ENCODE measurements around the gene CFAP77. TPM values are rescaled to one million over a fixed set of nuclear protein-coding genes. Genes with fewer than 3 reads are reported as not detected.

CFAP77 gene
- polyA plus RNA-seq, 1 of the 3 experiments (the other 2 are of a cell fraction) = 1.1 TPM

- Histone ChIP-seq H3K27ac (ENCODE audit: low read depth in 2 of 2, low read length in 1 of 2) (no peak overlapping the region), H3K4me3 (ENCODE audit: low read depth in 2 of 2, low read length in 1 of 2) (no peak overlapping the region), H3F3A (replicated peaks; ENCODE audit: insufficient read depth) (no peaks in the 10 kb centered on the region), H3K36me3 (replicated peaks in 1 of 2; ENCODE audit: control insufficient read depth in 1 of 2, insufficient read depth in 2 of 2, low read length in 1 of 2) (no peaks in the 10 kb centered on the region), H3K9me3 (no peaks in the 10 kb centered on the region), H3K4me1 (ENCODE audit: control insufficient read depth in 1 of 2, insufficient read depth in 2 of 2, low read depth in 1 of 2, low read length in 1 of 2) (peaks cover 0 to 8% of the 10 kb centered on the region in 2 experiments; a peak in 1 of 4 replicates), H3K9me2 (no peaks in the 10 kb centered on the region), H3K9ac (no peak overlapping the region), H3K27me3 (ENCODE audit: insufficient read depth) (no peaks in the 10 kb centered on the region), H4K20me1 (ENCODE audit: insufficient read depth) (no peaks in the 10 kb centered on the region), H3K4me2 (no peak overlapping the region), H2AFZ (ENCODE audit: low read depth) (no peak overlapping the region), H3K79me2 (ENCODE audit: insufficient read depth) (no peaks in the 10 kb centered on the region)
- POLR2A ChIA-PET = no interaction called here
- DNase-seq = peak; percentile 54
- TF ChIP-seq TAF1 (IDR thresholded peaks at IDR 0.05; ENCODE audit: borderline replicate concordance, low read depth, low read length) = no peak
- no peak for TF ChIP-seq TEAD4 (IDR thresholded peaks at IDR 0.05; ENCODE audit: borderline replicate concordance, insufficient read depth)
- no peak for TF ChIP-seq FOXM1 (IDR thresholded peaks at IDR 0.05; ENCODE audit: low read depth)
- CTCF ChIA-PET = interaction anchor here (1.3 to 2.8 kb wide), 4 partner anchors 10 to 104 kb away, joined by 5 to 27 read pairs (median 8); no protein-coding TSS in a partner anchor
- 53% methylated on average over 16 of the region's 18 CpGs for WGBS (ENCODE audit: low lambda C conversion rate)
These were observed 106.9 kb downstream of the CFAP77 start for GRCh38 chr9:132516911-132517310.

GRCh38 chr9:132517815-132518550 lies 108.0 kb downstream of the CFAP77 start:
- Histone ChIP-seq H3K4me2 (no peak overlapping the region), H3K4me3 (ENCODE audit: low read depth in 2 of 2, low read length in 1 of 2) (no peak overlapping the region), H4K20me1 (ENCODE audit: insufficient read depth) (no peaks in the 10 kb centered on the region), H3K4me1 (ENCODE audit: control insufficient read depth in 1 of 2, insufficient read depth in 2 of 2, low read depth in 1 of 2, low read length in 1 of 2) (peaks cover 0 to 8% of the 10 kb centered on the region in 2 experiments; a peak in 1 of 4 replicates), H3K79me2 (ENCODE audit: insufficient read depth) (no peaks in the 10 kb centered on the region), H3K9me2 (no peaks in the 10 kb centered on the region), H3K9ac (no peak overlapping the region), H3F3A (replicated peaks; ENCODE audit: insufficient read depth) (no peaks in the 10 kb centered on the region), H2AFZ (ENCODE audit: low read depth) (no peak overlapping the region), H3K9me3 (no peaks in the 10 kb centered on the region), H3K27me3 (ENCODE audit: insufficient read depth) (no peaks in the 10 kb centered on the region), H3K27ac (ENCODE audit: low read depth in 2 of 2, low read length in 1 of 2) (no peak overlapping the region), H3K36me3 (replicated peaks in 1 of 2; ENCODE audit: control insufficient read depth in 1 of 2, insufficient read depth in 2 of 2, low read length in 1 of 2) (no peaks in the 10 kb centered on the region)
- no peak for TF ChIP-seq YY1 (IDR thresholded peaks at IDR 0.05; ENCODE audit: low read depth)
- no peak for TF ChIP-seq CTCF (IDR thresholded peaks at IDR 0.05)
- no peak for TF ChIP-seq USF1 (IDR thresholded peaks at IDR 0.05; ENCODE audit: borderline replicate concordance, low read depth)
- no peak for TF ChIP-seq RFX5 (IDR thresholded peaks at IDR 0.05; ENCODE audit: low read length)
- TF ChIP-seq NFIC (IDR thresholded peaks at IDR 0.05; ENCODE audit: borderline replicate concordance) = no peak
- no peak for TF ChIP-seq IRF3 (IDR thresholded peaks at IDR 0.05; ENCODE audit: low read depth, low read length)
- no peak for TF ChIP-seq JUND (IDR thresholded peaks at IDR 0.05)
- TF ChIP-seq EZH2phosphoT487 (IDR thresholded peaks at IDR 0.05; ENCODE audit: borderline replicate concordance, low read depth) = no peak
- no peak for TF ChIP-seq ELF1 (IDR thresholded peaks at IDR 0.05)
- TF ChIP-seq SMC3 (IDR thresholded peaks at IDR 0.05; ENCODE audit: low read depth, low read length) = no peak
- TF ChIP-seq USF2 (IDR thresholded peaks at IDR 0.05; ENCODE audit: borderline replicate concordance, low read depth, low read length) = no peak
- ChIA-PET CTCF (interaction anchor here (0.6 to 2.8 kb wide), 5 partner anchors 9 to 57 kb away, joined by 3 to 27 read pairs (median 8); no protein-coding TSS in a partner anchor), POLR2A (no interaction called here)
- 69% methylated on average over 16 of the region's 21 CpGs for WGBS (ENCODE audit: low lambda C conversion rate)
- no peak for DNase-seq
